ENCODE measurements around the gene CDT1.
A peak's percentile ranks its signal among the peaks of the same experiment; 100 is the strongest.
"Not testable (repeated sequence)": the region's sequence is repeated elsewhere in the genome, so short reads cannot be mapped to it uniquely, and the experiment has no call there.

The CDT1 gene

DNA sequence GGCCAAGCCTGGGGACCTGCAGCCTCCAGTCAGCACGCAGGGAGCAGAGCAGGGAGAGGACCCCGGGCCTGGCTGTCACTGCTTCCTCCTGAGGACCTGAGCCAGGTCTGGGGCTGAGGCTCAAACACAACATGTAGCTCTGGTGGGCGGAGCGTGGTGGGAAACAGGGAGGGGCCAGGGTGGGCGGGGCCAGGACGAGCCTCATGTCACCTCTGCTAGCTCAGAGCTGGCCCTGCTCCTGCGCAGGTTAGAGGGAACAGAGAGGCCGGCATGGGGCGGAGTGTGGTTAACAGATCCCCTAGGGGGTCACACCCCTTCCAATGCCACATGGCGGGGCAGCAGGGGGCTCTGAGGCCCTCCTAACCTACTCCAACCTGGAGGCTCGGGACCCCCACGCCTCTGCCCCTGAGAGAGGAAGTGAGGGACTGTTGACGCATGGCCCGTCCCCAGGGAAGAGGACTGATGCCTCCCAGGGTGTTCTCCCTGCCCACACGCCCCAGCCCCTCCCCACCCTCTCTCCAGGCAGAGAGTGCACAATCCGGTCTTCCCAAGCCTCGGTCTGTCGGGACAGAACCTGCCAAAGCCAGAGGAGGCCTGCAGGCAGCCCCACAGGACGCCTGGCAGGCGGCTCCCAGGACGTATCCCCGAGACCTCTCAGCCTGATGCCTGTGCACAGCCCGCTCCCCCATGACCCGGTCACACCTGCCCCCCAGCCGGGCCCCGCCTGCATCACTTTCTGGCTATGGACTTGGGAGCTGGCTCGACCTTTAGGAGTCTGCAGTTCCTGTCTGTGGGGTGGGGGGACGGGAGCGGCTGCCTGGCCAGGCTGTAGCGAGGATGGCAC is 33.8 kb upstream of the CDT1 start:
- no peak for DNase-seq (ENCODE audit: low read depth)

GRCh38 chr16:88770461-88771293 is 32.9 kb upstream of the CDT1 start:
- DNase-seq (ENCODE audit: low read depth) = peak; percentile 53

DNA sequence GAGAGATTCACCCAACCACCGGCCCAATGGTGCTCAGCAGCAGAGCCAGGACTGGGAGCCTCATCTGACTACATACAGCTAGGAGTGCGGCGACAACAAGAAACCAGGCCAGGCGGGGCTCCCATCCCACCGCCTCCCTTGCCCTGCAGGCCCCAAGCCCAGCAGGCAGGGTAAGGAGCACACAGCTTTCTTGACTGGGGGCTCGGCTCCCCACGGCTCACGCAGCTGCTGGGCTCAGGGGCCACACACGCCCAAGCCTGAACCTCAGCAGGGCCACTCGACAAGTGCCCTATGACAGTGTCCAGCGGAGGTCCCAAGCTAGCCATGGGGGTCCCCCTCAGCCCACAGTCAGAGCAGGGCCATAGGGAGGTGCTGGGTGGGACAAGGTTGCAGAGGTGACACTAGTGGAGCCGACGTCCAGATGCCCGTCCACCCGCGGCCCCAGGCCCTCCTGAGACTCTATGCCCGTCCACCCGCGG is 32.3 kb upstream of the CDT1 start:
- DNase-seq (ENCODE audit: low read depth) = no peak

GRCh38 chr16:88771781-88772180 is 31.8 kb upstream of the CDT1 start:
- not testable (repeated sequence) for DNase-seq (ENCODE audit: low read depth)

- DNase-seq (ENCODE audit: low read depth) = peak; percentile 62
Measured at GRCh38 chr16:88772871-88773811, 30.4 kb upstream of the CDT1 start.

GRCh38 chr16:88773812-88774291 is 29.7 kb upstream of the CDT1 start:
- DNase-seq (ENCODE audit: low read depth) = no peak

- no peak for DNase-seq (ENCODE audit: low read depth)
Measured at GRCh38 chr16:88774544-88775393, 28.8 kb upstream of the CDT1 start.

DNA sequence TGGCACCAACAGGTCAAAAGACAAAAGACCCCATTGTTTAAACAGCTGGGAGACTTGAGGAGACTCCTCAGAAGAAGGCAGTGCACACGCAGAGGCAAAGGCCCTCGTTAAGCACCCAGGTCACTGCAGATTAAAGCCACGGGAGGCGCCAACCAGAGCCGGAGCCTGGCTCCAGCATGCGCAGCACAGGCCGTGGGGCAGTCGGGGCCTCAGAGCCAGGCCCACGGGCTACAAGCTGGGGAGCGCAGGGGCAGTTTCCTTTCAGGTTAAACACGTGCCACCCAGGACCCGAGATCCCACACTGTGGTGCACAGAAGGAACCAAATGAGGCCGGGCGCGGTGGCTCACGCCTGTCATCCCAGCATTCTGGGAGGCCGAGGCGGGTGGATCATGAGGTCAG is 27.8 kb upstream of the CDT1 start:
- no peak for DNase-seq (ENCODE audit: low read depth)

GRCh38 chr16:88777471-88778270 is 25.9 kb upstream of the CDT1 start:
- DNase-seq (ENCODE audit: low read depth) = no peak

DNA sequence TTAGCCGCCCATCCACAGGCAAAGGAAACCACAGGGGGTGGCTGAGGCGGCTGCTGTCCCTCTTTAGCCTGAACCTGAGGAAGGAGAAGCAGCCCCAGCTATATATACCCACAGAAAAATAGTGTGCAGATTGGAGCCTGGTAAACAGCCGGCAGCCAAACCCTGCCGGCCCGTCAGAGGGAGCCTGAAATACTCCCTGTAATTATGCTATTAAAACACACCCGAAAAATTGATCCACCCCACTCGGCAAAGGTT is 25.4 kb upstream of the CDT1 start:
- no peak for DNase-seq (ENCODE audit: low read depth)

DNA sequence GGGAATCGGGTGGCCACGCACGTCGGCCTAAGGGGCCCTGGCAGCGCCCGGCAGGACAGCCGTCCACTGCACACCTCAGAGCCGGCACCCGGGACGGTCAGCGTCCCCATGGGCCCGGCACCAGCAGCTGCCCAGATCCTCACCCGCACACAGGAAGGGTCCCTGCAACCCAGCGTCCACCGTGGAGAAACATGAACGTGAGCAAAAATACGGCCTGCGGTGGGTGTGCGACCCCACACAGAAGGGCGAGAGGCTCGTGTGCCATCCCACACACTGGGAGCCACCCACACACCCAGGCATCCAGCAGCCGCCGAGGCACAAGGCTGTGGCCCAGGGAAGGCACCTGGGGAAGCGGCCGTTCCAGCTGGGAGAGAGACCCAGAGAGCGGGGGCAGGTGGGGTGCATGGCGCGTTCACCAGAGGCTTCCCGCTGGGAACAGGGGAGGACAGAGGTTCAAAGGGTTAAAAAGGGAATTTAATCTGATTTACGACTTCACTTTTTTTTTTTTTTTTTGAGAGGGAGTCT is 25.0 kb upstream of the CDT1 start:
- no peak for DNase-seq (ENCODE audit: low read depth)

GRCh38 chr16:88779406-88780141 is 24.0 kb upstream of the CDT1 start:
- DNase-seq (ENCODE audit: low read depth) = no peak

DNA sequence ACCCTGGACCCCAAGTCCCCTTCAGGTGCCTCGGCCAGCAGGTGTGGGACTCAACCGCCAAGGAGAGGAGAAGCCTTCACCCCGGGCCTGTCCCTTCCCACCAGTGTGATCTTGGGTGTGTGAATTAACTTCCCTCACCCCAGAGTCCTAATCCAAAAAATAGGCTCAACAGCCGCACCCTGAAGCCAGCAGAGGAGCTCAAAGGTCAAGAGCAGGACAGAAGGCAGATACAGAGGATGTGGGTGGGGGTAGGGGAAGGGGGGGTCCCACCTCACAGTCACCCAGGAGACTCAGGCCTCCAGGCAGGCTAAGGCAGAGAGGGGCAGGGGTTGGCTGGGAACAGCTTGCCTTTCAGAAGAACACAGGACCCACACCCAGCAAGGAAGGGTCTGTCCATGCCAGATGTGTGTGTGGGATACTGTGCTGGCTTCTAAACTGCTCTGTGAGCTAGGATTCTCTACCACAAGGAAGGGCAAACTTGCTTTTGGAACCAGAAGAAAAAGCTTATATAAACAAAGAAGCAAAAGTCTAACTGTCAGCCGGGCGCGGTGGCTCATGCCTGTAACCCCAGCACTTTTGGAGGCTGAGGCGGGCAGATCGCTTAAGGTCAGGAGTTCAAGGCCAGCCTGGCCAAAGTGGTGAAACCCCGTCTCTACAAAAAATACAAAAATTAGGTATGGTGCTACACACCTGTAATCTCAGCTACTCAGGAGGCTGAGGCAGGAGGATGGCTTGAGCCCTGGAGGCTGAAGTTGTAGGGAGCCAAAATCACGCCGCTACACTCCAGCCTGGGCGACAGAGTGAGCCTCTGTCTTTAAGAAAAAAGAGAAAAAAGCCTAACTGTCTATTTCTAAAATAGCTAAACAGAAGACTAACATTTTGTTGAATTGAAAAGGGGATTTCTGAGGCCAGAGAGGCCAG is 23.2 kb upstream of the CDT1 start:
- DNase-seq (ENCODE audit: low read depth) = no peak

DNA sequence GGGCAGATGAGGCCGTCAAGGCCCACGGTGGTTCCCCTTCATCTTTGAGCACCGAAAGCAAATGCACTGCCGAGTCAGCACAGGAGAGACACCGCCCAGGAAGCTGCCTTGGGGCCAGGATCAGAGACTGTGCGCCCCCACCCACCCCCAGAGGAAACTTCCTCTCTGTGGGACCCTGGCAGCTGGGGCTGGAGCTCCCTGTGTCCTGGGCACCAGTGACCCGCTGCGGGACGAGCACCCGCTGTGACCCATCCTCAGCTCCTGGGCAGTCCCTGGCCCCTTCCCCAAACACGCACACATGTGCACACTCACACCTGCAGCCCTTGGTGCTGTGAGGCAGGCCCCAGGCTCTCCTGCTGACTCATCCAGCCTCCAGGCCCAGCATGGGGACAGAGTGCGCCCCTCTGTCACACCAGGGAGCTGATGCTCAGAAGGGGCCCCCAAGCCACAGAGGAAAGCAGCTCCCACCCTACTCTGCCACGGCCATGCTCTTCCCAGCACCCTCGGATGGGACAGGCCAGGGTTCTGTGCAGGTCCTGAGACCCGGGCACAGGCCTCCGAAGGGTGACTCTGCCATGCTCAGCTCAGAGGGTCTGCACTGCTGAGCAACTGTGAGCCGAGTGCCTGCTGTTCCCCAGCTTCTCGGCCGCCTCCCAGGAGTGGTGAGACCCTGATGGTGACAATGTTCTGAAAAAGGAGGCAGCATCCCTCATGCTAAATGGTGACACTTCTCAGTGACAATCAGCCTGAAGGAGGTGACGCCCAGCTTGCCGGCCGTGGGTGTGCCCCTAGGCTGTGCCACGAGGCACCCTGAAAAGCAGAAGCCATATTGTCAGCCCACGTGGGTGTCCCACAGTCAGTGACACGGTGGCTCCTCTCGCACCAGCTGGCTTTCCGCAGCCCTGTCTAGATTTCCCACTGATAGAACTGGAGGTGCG is 22.2 kb upstream of the CDT1 start:
- DNase-seq (ENCODE audit: low read depth) = no peak

GRCh38 chr16:88782454-88783390 is 20.9 kb upstream of the CDT1 start:
- no peak for DNase-seq (ENCODE audit: low read depth)
